Peyer's patch (tissue), 4 donors: ENCODE data around the gene NEB. TPM values are rescaled to one million over a fixed set of nuclear protein-coding genes. Genes with fewer than 3 reads are reported as not detected.

ENCODE experiments used
- DNase-seq, 3 donors: peaks; one replicate each; pipeline ENCODE4 v3.0.0-alpha.2; 2017 to 2019
- H3K27ac ChIP-seq, 4 donors: fragments of 200-600 bp; sonication (generic); one replicate each; pipeline ENCODE4 v1.5.1; 2016 to 2019
- H3K27me3 ChIP-seq, 2 donors: fragments of 200-600 bp; sonication (generic); one replicate each; pipeline ENCODE4 v1.5.1; 2019
- H3K36me3 ChIP-seq, 3 donors: fragments of 200-600 bp; sonication (generic); one replicate each; pipeline ENCODE4 v1.5.1; 2016 to 2019
- H3K4me1 ChIP-seq, 4 donors: fragments of 200-600 bp; sonication (generic); one replicate each; pipeline ENCODE4 v1.5.1; 2016 to 2019
- H3K4me3 ChIP-seq, 4 donors: fragments of 200-600 bp; sonication (generic); 1 replicate in 3 of 4; 2 replicates in 1 of 4; pipeline ENCODE4 v1.5.1; 2016 to 2019; ENCODE audit warnings: mild to moderate bottlenecking in 1 of 4
- H3K9me3 ChIP-seq, 4 donors: fragments of 200-600 bp; sonication (generic); one replicate each; pipeline ENCODE4 v1.5.1; 2016 to 2019; ENCODE audit warnings: mild to moderate bottlenecking in 1 of 4
- POLR2A ChIP-seq, 2 donors: fragments of 450-650 bp; IDR thresholded peaks; one replicate each; pipeline ENCODE4 v1.5.1; 2017; ENCODE audit warnings: antibody characterized with exemption in 2 of 2, mild to moderate bottlenecking in 2 of 2, moderate library complexity in 2 of 2
- total RNA-seq, 4 donors: library from RNA; depleted of rRNA; stranded (reverse); fragments of >200 nt; gene quantifications; one replicate each; pipeline ENCODE4 v1.1.0, GENCODE V29; 2016
- TF ChIP-seq, protein P1 (sequence below), 6 experiments: fragments of 450-650 bp in 4 of 6; fragments of 200-600 bp in 2 of 6; sonication (generic) in 1 of 6; IDR thresholded peaks; one replicate each; pipeline ENCODE4 v1.5.1; 2017 to 2019; ENCODE audit warnings: antibody characterized with exemption in 6 of 6, mild to moderate bottlenecking in 3 of 6, moderate library complexity in 1 of 6

Gene NEB
- total RNA-seq, 4 donors from 2014 or later = 2.7 to 5.1 (median 4.2) TPM

GRCh38 chr2:151556121-151556520 is 178.2 kb downstream of the NEB start:
- DNase-seq = no peak
- Histone ChIP-seq H3K9me3 (no peaks in the 10 kb centered on the region), H3K4me1 (no peaks in the 10 kb centered on the region), H3K27me3 (no peaks in the 10 kb centered on the region), H3K4me3 (no peak overlapping the region), H3K27ac (no peak overlapping the region), H3K36me3 (no peaks in the 10 kb centered on the region)
- TF ChIP-seq POLR2A (IDR thresholded peaks at IDR 0.05) = no peak
- TF ChIP-seq, protein P1, sequence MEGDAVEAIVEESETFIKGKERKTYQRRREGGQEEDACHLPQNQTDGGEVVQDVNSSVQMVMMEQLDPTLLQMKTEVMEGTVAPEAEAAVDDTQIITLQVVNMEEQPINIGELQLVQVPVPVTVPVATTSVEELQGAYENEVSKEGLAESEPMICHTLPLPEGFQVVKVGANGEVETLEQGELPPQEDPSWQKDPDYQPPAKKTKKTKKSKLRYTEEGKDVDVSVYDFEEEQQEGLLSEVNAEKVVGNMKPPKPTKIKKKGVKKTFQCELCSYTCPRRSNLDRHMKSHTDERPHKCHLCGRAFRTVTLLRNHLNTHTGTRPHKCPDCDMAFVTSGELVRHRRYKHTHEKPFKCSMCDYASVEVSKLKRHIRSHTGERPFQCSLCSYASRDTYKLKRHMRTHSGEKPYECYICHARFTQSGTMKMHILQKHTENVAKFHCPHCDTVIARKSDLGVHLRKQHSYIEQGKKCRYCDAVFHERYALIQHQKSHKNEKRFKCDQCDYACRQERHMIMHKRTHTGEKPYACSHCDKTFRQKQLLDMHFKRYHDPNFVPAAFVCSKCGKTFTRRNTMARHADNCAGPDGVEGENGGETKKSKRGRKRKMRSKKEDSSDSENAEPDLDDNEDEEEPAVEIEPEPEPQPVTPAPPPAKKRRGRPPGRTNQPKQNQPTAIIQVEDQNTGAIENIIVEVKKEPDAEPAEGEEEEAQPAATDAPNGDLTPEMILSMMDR (IDR thresholded peaks at IDR 0.05) = no peak

DNA sequence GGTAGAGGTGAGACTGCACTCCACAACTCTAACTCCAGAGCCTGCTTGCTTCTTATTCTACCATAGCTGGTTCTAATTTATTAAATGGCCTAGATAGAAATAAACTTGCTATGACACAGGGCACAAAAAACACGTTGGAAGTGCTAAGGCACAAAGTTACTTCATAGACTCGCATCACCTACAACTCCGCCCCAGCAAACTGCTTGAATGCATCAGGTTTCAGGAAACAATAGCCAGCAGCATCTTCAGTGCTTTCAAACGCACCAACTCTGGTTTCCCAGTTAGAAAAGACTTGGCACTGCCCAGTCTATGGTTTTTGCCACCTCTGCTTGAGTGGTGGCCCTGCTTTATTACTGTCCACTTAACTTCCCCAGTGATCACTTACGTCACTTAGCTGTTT is 182.0 kb downstream of the NEB start:
- H3K36me3 ChIP-seq = no peaks in the 10 kb centered on the region
- TF ChIP-seq, protein P1 (IDR thresholded peaks at IDR 0.05) = no peak
- no peak for TF ChIP-seq POLR2A (IDR thresholded peaks at IDR 0.05)
- H3K27ac ChIP-seq = no peak overlapping the region
- H3K4me1 ChIP-seq = no peaks in the 10 kb centered on the region
- no peaks in the 10 kb centered on the region for H3K9me3 ChIP-seq
- H3K4me3 ChIP-seq = no peak overlapping the region
- DNase-seq = no peak
- no peaks in the 10 kb centered on the region for H3K27me3 ChIP-seq

DNA sequence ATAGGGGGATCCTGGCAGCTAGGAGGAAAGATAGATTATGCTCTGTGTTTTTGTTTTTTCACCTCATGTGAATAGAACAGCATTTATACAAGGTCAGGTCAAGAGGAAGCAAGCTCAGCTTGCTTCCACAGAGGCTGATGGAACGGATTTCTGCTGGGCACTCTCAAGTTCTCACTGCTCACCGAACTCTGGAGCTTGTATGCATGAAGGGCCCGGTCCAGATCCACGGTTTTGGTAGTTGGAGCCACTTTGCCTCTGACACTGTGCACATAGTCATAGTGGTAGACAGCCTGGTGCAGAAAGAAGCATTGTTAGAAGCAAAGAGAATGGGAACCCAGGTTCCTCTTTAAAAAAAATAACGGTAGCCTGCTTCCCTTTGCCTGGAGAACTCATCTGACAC is 182.7 kb downstream of the NEB start:
- Histone ChIP-seq H3K4me3 (no peak overlapping the region), H3K36me3 (no peaks in the 10 kb centered on the region), H3K27me3 (no peaks in the 10 kb centered on the region), H3K9me3 (no peaks in the 10 kb centered on the region), H3K27ac (no peak overlapping the region), H3K4me1 (no peaks in the 10 kb centered on the region)
- no peak for TF ChIP-seq POLR2A (IDR thresholded peaks at IDR 0.05)
- TF ChIP-seq, protein P1 (IDR thresholded peaks at IDR 0.05) = no peak
- DNase-seq = no peak

DNA sequence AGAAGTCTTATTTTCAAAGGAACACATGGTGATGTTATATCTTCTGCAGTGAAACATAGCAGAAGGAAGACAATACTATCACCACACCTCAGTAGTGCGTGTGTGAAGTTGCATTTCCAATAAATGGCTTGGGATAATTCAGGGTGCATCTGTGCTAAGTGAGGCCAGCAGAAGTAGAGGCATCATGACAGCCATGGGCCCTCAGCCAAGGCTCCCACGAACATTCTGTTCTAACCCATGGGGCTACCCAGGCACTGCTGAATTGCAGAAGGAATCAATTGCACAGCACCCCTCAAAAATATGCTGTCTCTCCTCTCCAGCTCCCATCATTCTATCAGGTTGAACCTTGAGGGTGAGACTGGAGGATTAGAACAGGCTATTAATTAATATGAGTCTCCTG is 185.1 kb downstream of the NEB start:
- no peak for DNase-seq
- no peaks in the 10 kb centered on the region for H3K36me3 ChIP-seq
- no peaks in the 10 kb centered on the region for H3K27me3 ChIP-seq
- no peaks in the 10 kb centered on the region for H3K4me1 ChIP-seq
- H3K4me3 ChIP-seq = no peak overlapping the region
- no peak overlapping the region for H3K27ac ChIP-seq
- TF ChIP-seq, protein P1 (IDR thresholded peaks at IDR 0.05) = no peak
- TF ChIP-seq POLR2A (IDR thresholded peaks at IDR 0.05) = no peak
- no peaks in the 10 kb centered on the region for H3K9me3 ChIP-seq

- Histone ChIP-seq H3K27me3 (no peaks in the 10 kb centered on the region), H3K27ac (no peak overlapping the region), H3K4me3 (no peak overlapping the region), H3K9me3 (no peaks in the 10 kb centered on the region), H3K4me1 (no peaks in the 10 kb centered on the region), H3K36me3 (no peaks in the 10 kb centered on the region)
- DNase-seq = no peak
- TF ChIP-seq, protein P1 (IDR thresholded peaks at IDR 0.05) = no peak
- TF ChIP-seq POLR2A (IDR thresholded peaks at IDR 0.05) = no peak
These were observed 189.8 kb downstream of the NEB start for GRCh38 chr2:151544449-151544848.

GRCh38 chr2:151543876-151544275 is 190.4 kb downstream of the NEB start:
- no peaks in the 10 kb centered on the region for H3K4me1 ChIP-seq
- TF ChIP-seq POLR2A (IDR thresholded peaks at IDR 0.05) = no peak
- TF ChIP-seq, protein P1 (IDR thresholded peaks at IDR 0.05) = no peak
- no peaks in the 10 kb centered on the region for H3K27me3 ChIP-seq
- H3K4me3 ChIP-seq = no peak overlapping the region
- no peak for DNase-seq
- H3K9me3 ChIP-seq = no peaks in the 10 kb centered on the region
- no peaks in the 10 kb centered on the region for H3K36me3 ChIP-seq
- no peak overlapping the region for H3K27ac ChIP-seq
